Spleen (tissue), 7 donors: ENCODE measurements around the gene PODXL.

ENCODE experiments used
- CTCF ChIP-seq, 11 experiments: fragments of 200-600 bp in 7 of 11; fragments of 450-650 bp in 4 of 11; sonication (generic) in 4 of 11; IDR thresholded peaks in 8 of 11; conservative IDR thresholded peaks in 3 of 11; 1 replicate in 7 of 11; 2 replicates in 4 of 11; pipeline versions ENCODE4 v1.4.0 to v1.8.0; 2016 to 2021; ENCODE audit warnings: antibody characterized with exemption in 11 of 11, inconsistent platforms in 4 of 11, mild to moderate bottlenecking in 1 of 11
- POLR2AphosphoS5 ChIP-seq, 3 donors: sonication (generic); formaldehyde crosslinking; IDR thresholded peaks; one replicate each; pipeline ENCODE4 v1.5.1; 2017; ENCODE audit warnings: antibody characterized with exemption in 3 of 3
- donor health status: DM: no; HTN: no; CAD: no; lungs with moderate emphysema.
- donor health status: DM: no; HTN: no; CAD: no.
- donor health status: DM: no; HTN: no; CAD: no.

- TF ChIP-seq CTCF (IDR thresholded peaks at IDR 0.05 in 8 of 11, conservative IDR thresholded peaks at IDR 0.05 in 3 of 11): no peak
- no peak for TF ChIP-seq POLR2AphosphoS5 (IDR thresholded peaks at IDR 0.05)
These were observed 34.7 kb downstream of the PODXL start for GRCh38 chr7:131521651-131522163.
